Measurements from ENCODE around the gene TSFM. TPM values are rescaled to one million over a fixed set of nuclear protein-coding genes. Genes with fewer than 3 reads are reported as not detected.

The TSFM gene
- total and polyA plus RNA-seq, 2 of the 4 experiments (the other 2 are of a cell fraction) = 11.5 to 14.0 TPM

- ChIA-PET CTCF (no interaction called here), POLR2A (ENCODE audit: unreplicated experiment) (no interaction called here)
- Histone ChIP-seq H3K9ac (ENCODE audit: low read depth, low read length) (peak within 1 kb of the TSS; percentile 42), H2AK9ac (replicated peaks; ENCODE audit: low read depth, low read length, poor library complexity) (peak within 1 kb of the TSS; percentile 76), H3K79me1 (ENCODE audit: low read depth in 1 of 2, low read length in 2 of 2) (peaks cover 16 to 30% of the 10 kb centered on the region in 2 experiments; a peak in 3 of 4 replicates), H3K14ac (replicated peaks; ENCODE audit: low read depth, low read length) (0 out of 2 replicates have a peak within 1 kb of the TSS, but pooled peaks have one; percentile 40), H3K27ac (ENCODE audit: insufficient read depth, low read length) (no peak within 1 kb of the TSS; the same call in 1 of the 2 replicates), H3K4me1 (ENCODE audit: control insufficient read depth, insufficient read depth, low read length) (peaks cover 7% of the 10 kb centered on the region), H3K9me1 (ENCODE audit: insufficient read depth, low read length) (peaks cover 15% of the 10 kb centered on the region), H3K4ac (ENCODE audit: low read depth, low read length) (peak within 1 kb of the TSS; percentile 60; the same call in 1 of the 2 replicates), H4K8ac (ENCODE audit: low read depth in 2 of 2, low read length in 2 of 2) (peak within 1 kb of the TSS in 1 of 2 experiments; percentile 35; a peak in 1 of 4 replicates), H4K20me1 (ENCODE audit: insufficient read depth, low read length) (peaks cover 7% of the 10 kb centered on the region; the same call in 1 of the 2 replicates), H3K27me3 (ENCODE audit: control insufficient read depth, insufficient read depth, low read length) (peaks cover 10% of the 10 kb centered on the region), H3K18ac (ENCODE audit: low read depth, low read length) (no peak within 1 kb of the TSS), H2BK15ac (ENCODE audit: low read depth, low read length) (no peak within 1 kb of the TSS), H3K56ac (ENCODE audit: extremely low read depth, insufficient read depth, low read length) (no peak within 1 kb of the TSS), H2BK5ac (ENCODE audit: low read depth, low read length, poor library complexity, severe bottlenecking) (no peak within 1 kb of the TSS), H3K36me3 (ENCODE audit: control insufficient read depth, insufficient read depth, low read length) (peaks cover 19% of the 10 kb centered on the region), H4K5ac (ENCODE audit: low read depth, low read length) (no peak within 1 kb of the TSS), H2BK120ac (ENCODE audit: low read depth, low read length) (no peak within 1 kb of the TSS), H3K23ac (ENCODE audit: low read depth, low read length) (peak within 1 kb of the TSS; percentile 83), H3K4me2 (ENCODE audit: low read depth, low read length) (peak within 1 kb of the TSS; percentile 81), H2AFZ (replicated peaks; ENCODE audit: low read length, poor library complexity) (peak within 1 kb of the TSS; percentile 87), H4K91ac (ENCODE audit: insufficient read depth, low read depth, low read length) (no peak within 1 kb of the TSS; the same call in 1 of the 2 replicates), H2BK20ac (ENCODE audit: low read depth, low read length) (no peak within 1 kb of the TSS), H2AK5ac (ENCODE audit: low read depth, low read length) (peak within 1 kb of the TSS; percentile 71; the same call in 1 of the 2 replicates), H3K9me3 (ENCODE audit: control insufficient read depth, insufficient read depth, low read length) (no peaks in the 10 kb centered on the region), H3K4me3 (ENCODE audit: insufficient read depth, low read depth, low read length) (peak within 1 kb of the TSS; percentile 59)
- ATAC-seq (ENCODE audit: low read depth) = peak; percentile 3; the same call in 1 of the 2 replicates
- WGBS, 2 experiments (ENCODE audit: extremely low coverage in 2 of 2, insufficient read length in 1 of 2) = 2% methylated on average over 4 of the region's 41 CpGs; no CpG with 5 or more reads in 1 of the 2 experiments
- no peak for DNase-seq
- TF ChIP-seq CEBPB (IDR thresholded peaks at IDR 0.05; ENCODE audit: low read depth, low read length) = no peak
- peak; percentile 42; the same call in 1 of the 2 replicates for TF ChIP-seq MAZ (IDR thresholded peaks at IDR 0.05; ENCODE audit: borderline replicate concordance, low read depth, low read length)
- TF ChIP-seq FOS (IDR thresholded peaks at IDR 0.05; ENCODE audit: low read depth, low read length) = no peak
- TF ChIP-seq BHLHE40 (IDR thresholded peaks at IDR 0.05; ENCODE audit: low read depth, low read length) = no peak
- no peak for TF ChIP-seq MXI1 (IDR thresholded peaks at IDR 0.05; ENCODE audit: borderline replicate concordance, low read depth, low read length)
- TF ChIP-seq CHD1 (IDR thresholded peaks at IDR 0.05; ENCODE audit: low read depth, low read length) = no peak
- TF ChIP-seq CTCF (conservative IDR thresholded peaks at IDR 0.05; ENCODE audit: low read depth, low read length) = no peak
- in situ Hi-C loops (cut with MboI; ENCODE audit: low sequenced_read_pairs) (no loop called here), intact Hi-C loops (cut with micrococcal nuclease) (no loop called here), dilution Hi-C loops (cut with HindIII; ENCODE audit: low sequenced_read_pairs, unreplicated experiment) (no loop called here)
- no TSS peak for BruUV-seq (replicated peaks)
These were observed 28.0 kb upstream of the TSFM start, which contains the start of gene MARCHF9 for GRCh38 chr12:57754411-57755193. TSS of gene MARCHF9 (plus strand) at chr12:57755103. CDS start at chr12:57755529, 426 bp downstream.
